CD4-positive, alpha-beta T cell (primary cell): Measurements from ENCODE around the gene KLHDC4. TPM values are rescaled to one million over a fixed set of nuclear protein-coding genes. Genes with fewer than 3 reads are reported as not detected.

ENCODE experiments used
- ATAC-seq: fragments of 200-7000 bp; cut with Tn5 transposase; one replicate; pipeline ENCODE4 v1.10.0; 2022; ENCODE audit warnings: mild to moderate bottlenecking; ENCODE audit not compliant: poor library complexity
- CTCF ChIA-PET: fragments of 350-600 bp; sonication (Branson Sonifier 250); formaldehyde crosslinking; loops from one replicate; lab custom pipeline; 2021; ENCODE audit warnings: antibody characterized with exemption, inconsistent platforms; lab: Charles Lee
- POLR2A ChIA-PET: fragments of 350-600 bp; sonication (Branson Sonifier 250); formaldehyde crosslinking; loops from one replicate; lab custom pipeline; 2021; ENCODE audit warnings: antibody characterized with exemption, inconsistent platforms; lab: Charles Lee
- DNase-seq, 14 experiments: peaks; one replicate each; pipeline ENCODE4 v3.0.0-alpha.2; 2013 to 2020; ENCODE audit warnings: mixed read lengths in 2 of 14
- H3K27ac ChIP-seq, 2 donors: one replicate each; pipeline versions ENCODE4 v1.5.1 to v1.7.0; 2013; ENCODE audit warnings: low read length in 2 of 2, low read depth in 1 of 2, mild to moderate bottlenecking in 1 of 2
- H3K27me3 ChIP-seq, 2 experiments: 1 replicate in 1 of 2; 2 replicates in 1 of 2; pipeline versions ENCODE4 v1.6.1 to v1.7.0; 2013; ENCODE audit warnings: low read length in 2 of 2, control low read depth in 1 of 2, mild to moderate bottlenecking in 1 of 2, moderate library complexity in 1 of 2; ENCODE audit not compliant: insufficient read depth in 2 of 2, control insufficient read depth in 1 of 2
- H3K36me3 ChIP-seq: one replicate; pipeline ENCODE4 v1.6.1; 2013; ENCODE audit warnings: low read length, control low read depth; ENCODE audit not compliant: insufficient read depth
- H3K4me1 ChIP-seq: one replicate; pipeline ENCODE4 v1.6.1; 2013; ENCODE audit warnings: low read length, control low read depth; ENCODE audit not compliant: insufficient read depth
- H3K4me3 ChIP-seq: one replicate; pipeline ENCODE4 v1.5.1; 2013; ENCODE audit warnings: mild to moderate bottlenecking, low read length, moderate library complexity
- H3K9me3 ChIP-seq, 2 experiments: 1 replicate in 1 of 2; 2 replicates in 1 of 2; pipeline versions ENCODE4 v1.6.1 to v1.7.0; 2013; ENCODE audit warnings: low read length in 2 of 2, mild to moderate bottlenecking in 2 of 2, control low read depth in 1 of 2, moderate library complexity in 1 of 2; ENCODE audit not compliant: control insufficient read depth in 1 of 2, insufficient read depth in 1 of 2
- H3K27ac Mint-ChIP-seq: one replicate; pipeline ENCODE4 v1.8.0; 2020; ENCODE audit warnings: mixed read lengths
- H3K27me3 Mint-ChIP-seq: one replicate; pipeline ENCODE4 v1.8.0; 2021; ENCODE audit warnings: mixed read lengths
- H3K36me3 Mint-ChIP-seq: one replicate; pipeline ENCODE4 v1.8.0; 2021; ENCODE audit warnings: low read depth, mixed read lengths
- H3K4me1 Mint-ChIP-seq: one replicate; pipeline ENCODE4 v1.8.0; 2021; ENCODE audit warnings: low read depth, mixed read lengths
- H3K4me3 Mint-ChIP-seq: one replicate; pipeline ENCODE4 v1.8.0; 2020; ENCODE audit warnings: mild to moderate bottlenecking, mixed read lengths
- H3K9me3 Mint-ChIP-seq: one replicate; pipeline ENCODE4 v1.8.0; 2020; ENCODE audit warnings: mixed read lengths
- CTCF ChIP-seq: fragments of 200-600 bp; IDR thresholded peaks from one replicate; pipeline ENCODE4 v1.8.0; 2022; ENCODE audit warnings: antibody characterized with exemption, mild to moderate bottlenecking
- intact Hi-C, 2 experiments: fragments of 100-400 bp; cut with DNase I in 1 of 2; cut with micrococcal nuclease in 1 of 2; formaldehyde crosslinking; loops; one replicate each; pipeline versions ENCODE4 v1.15.1 to v1.9.0; 2023 to 2025; cut with DNase I, micrococcal nuclease
- total RNA-seq, 174 experiments: library from RNA in 2 of 174; stranded (reverse) in 2 of 174; gene quantifications; one replicate each; pipeline ENCODE4 v1.2.3 and lab custom pipeline; 2021 to 2026

Gene KLHDC4
- total RNA-seq, 2 experiments from 2014 or later: 41.4 to 43.0 TPM

GRCh38 chr16:87708881-87709638 lies 56.7 kb downstream of the KLHDC4 start:
- H3K4me3 Mint-ChIP-seq: no peak overlapping the region
- TF ChIP-seq CTCF: no peak
- Histone ChIP-seq H3K4me3 (no peak overlapping the region), H3K27me3 (no peaks in the 10 kb centered on the region), H3K36me3 (peaks cover 61% of the 10 kb centered on the region), H3K27ac (no peak overlapping the region), H3K9me3 (no peaks in the 10 kb centered on the region), H3K4me1 (peaks cover 31% of the 10 kb centered on the region)
- DNase-seq (no peak), ATAC-seq (no peak)
- H3K27ac Mint-ChIP-seq: no peak overlapping the region
- peaks cover 19% of the 10 kb centered on the region for H3K4me1 Mint-ChIP-seq
- CTCF ChIA-PET: no interaction called here
- intact Hi-C loops: no loop called here
- peaks cover 42% of the 10 kb centered on the region for H3K36me3 Mint-ChIP-seq
- H3K9me3 Mint-ChIP-seq: no peaks in the 10 kb centered on the region
- H3K27me3 Mint-ChIP-seq: no peaks in the 10 kb centered on the region
- POLR2A ChIA-PET: no interaction called here

GRCh38 chr16:87707714-87708580 lies 57.8 kb downstream of the KLHDC4 start:
- Mint-ChIP-seq H3K27me3 (no peaks in the 10 kb centered on the region), H3K4me1 (peaks cover 15% of the 10 kb centered on the region), H3K36me3 (peaks cover 38% of the 10 kb centered on the region), H3K9me3 (no peaks in the 10 kb centered on the region), H3K4me3 (no peak overlapping the region), H3K27ac (no peak overlapping the region)
- H3K36me3 ChIP-seq: peaks cover 65% of the 10 kb centered on the region
- ATAC-seq (no peak), DNase-seq (no peak)
- no peak overlapping the region for H3K27ac ChIP-seq
- H3K4me1 ChIP-seq: peaks cover 31% of the 10 kb centered on the region
- H3K9me3 ChIP-seq: no peaks in the 10 kb centered on the region
- ChIA-PET POLR2A (no interaction called here), CTCF (no interaction called here)
- H3K4me3 ChIP-seq: no peak overlapping the region
- no peak for TF ChIP-seq CTCF
- H3K27me3 ChIP-seq: no peaks in the 10 kb centered on the region
- intact Hi-C loops: no loop called here

DNA sequence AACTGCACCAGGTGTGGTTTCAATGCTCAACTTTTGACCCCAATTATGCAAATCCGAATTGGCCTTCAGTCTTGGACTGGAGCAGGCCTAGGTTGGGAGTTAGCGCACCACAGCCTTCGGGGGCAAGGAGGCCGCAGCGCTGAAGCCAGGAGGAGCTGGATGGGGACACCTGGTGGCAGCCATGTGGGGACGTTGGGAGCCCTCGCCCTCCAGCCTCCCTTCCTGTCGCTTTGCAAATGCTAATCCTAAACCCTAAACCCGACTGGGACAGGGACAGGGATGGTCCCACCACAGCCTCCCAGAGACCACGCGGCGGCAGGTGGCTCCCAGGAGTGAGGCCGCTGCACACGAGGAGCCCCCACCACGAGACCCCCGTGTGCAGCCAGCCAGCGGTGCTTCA lies 58.7 kb downstream of the KLHDC4 start:
- Histone ChIP-seq H3K9me3 (no peaks in the 10 kb centered on the region), H3K4me1 (peaks cover 31% of the 10 kb centered on the region), H3K36me3 (peaks cover 63% of the 10 kb centered on the region), H3K27me3 (no peaks in the 10 kb centered on the region), H3K4me3 (no peak overlapping the region), H3K27ac (no peak overlapping the region)
- Mint-ChIP-seq H3K4me3 (no peak overlapping the region), H3K9me3 (no peaks in the 10 kb centered on the region), H3K27me3 (no peaks in the 10 kb centered on the region), H3K4me1 (peaks cover 20% of the 10 kb centered on the region), H3K36me3 (peaks cover 42% of the 10 kb centered on the region), H3K27ac (no peak overlapping the region)
- ATAC-seq (no peak), DNase-seq (no peak)
- CTCF ChIA-PET: no interaction called here
- no peak for TF ChIP-seq CTCF
- intact Hi-C loops: no loop called here
- POLR2A ChIA-PET: no interaction called here
